GM19397 (cell line): Measurements from ENCODE around the gene MYO16.
"Not testable (repeated sequence)": the region's sequence is repeated elsewhere in the genome, so short reads cannot be mapped to it uniquely, and the experiment has no call there.

Experiments used
- ATAC-seq: cut with Tn5 transposase; IDR thresholded peaks from one replicate; pipeline ENCODE4 v1.9.1; 2021; ENCODE audit warnings: mild to moderate bottlenecking, moderate library complexity; ENCODE audit not compliant: unreplicated experiment

Gene MYO16

DNA sequence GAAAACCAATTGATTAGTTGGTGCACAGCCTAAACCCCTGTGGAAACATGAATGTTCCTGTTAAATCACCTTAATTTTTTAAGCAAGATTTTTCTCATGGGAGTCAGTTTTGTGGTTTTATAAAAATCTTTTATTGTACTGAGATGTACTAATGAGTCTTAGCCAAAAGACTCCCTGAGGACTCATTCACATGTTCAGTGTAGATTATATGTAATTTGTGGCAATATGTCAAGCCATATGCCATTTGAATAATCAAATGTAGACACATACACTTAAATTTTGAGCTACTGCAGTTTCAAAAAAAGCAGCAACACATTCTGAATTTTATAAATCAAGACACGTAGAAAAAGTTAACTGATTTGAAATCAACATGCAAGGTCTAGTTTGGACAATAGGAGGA lies 395.2 kb downstream of the MYO16 start:
- no peak for ATAC-seq

GRCh38 chr13:109026266-109026665 lies 396.9 kb downstream of the MYO16 start:
- no peak for ATAC-seq

- no peak for ATAC-seq
These were observed 399.2 kb downstream of the MYO16 start for GRCh38 chr13:109028624-109029023.

- no peak for ATAC-seq
These were observed 403.7 kb downstream of the MYO16 start for GRCh38 chr13:109033090-109033489.

- ATAC-seq, result no peak
These were observed 406.8 kb downstream of the MYO16 start for GRCh38 chr13:109036078-109036780.

DNA sequence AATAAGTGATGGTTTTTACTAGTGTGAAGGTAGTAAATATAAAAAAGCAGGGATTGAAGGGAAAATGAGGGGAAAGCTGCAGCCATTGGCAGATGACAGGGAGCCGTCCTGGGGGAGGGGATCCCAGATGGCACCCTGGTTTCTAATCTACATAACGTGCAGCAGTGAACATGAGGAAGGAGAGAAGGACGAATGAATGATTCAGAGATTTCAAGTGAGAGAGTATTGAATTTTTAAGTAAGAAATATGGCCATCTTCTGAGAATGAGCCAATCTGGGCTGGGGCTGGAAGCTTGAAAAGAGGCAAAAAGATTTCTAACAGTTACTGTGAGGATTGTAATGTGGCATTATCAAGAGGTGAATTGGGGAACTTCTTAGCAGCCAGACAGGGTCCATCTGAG lies 414.2 kb downstream of the MYO16 start:
- no peak for ATAC-seq

GRCh38 chr13:109055850-109056249 lies 426.4 kb downstream of the MYO16 start:
- ATAC-seq, result no peak

- ATAC-seq, result no peak
These were observed 428.7 kb downstream of the MYO16 start for GRCh38 chr13:109058087-109058486.

DNA sequence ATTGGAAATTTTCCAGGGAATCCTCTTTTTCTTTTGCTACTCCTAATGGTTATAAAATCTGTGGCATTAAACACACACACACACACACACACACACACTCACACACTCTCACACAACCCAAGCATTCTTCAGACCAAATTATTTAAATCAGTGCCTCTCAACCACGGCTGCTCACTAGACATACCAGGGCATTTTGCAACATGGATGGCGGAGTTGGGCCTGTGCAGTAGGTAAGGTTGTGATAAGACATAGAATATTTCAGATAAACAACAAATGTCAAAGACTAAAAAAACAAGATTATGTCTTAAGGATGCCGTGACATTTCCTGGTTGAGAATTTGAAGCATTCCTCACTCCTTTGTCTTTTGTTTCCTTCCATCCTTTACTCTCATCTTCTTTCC lies 443.1 kb downstream of the MYO16 start:
- ATAC-seq, result no peak

DNA sequence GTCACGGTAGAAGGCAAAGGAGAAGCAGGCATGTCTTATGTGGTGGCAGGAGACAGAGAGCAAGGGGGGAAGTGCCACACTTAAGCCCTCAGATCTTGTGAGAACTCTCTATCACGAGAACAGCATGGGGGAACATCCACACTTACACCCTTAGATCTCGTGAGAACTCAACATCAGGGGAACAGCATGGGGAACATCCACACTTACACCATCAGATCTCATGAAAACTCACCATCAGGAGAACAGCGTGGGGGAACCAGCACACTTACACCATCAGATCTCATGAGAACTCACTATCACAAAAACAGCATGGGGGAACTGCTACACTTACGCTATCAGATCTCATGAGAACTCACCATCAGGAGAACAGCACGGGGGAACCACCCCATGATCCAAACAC lies 445.0 kb downstream of the MYO16 start:
- ATAC-seq, result no peak

GRCh38 chr13:109074853-109075252 lies 445.4 kb downstream of the MYO16 start:
- ATAC-seq, result no peak

GRCh38 chr13:109087916-109088623 lies 458.7 kb downstream of the MYO16 start:
- ATAC-seq, result no peak

- no peak for ATAC-seq
These were observed 459.2 kb downstream of the MYO16 start for GRCh38 chr13:109088624-109088917.

DNA sequence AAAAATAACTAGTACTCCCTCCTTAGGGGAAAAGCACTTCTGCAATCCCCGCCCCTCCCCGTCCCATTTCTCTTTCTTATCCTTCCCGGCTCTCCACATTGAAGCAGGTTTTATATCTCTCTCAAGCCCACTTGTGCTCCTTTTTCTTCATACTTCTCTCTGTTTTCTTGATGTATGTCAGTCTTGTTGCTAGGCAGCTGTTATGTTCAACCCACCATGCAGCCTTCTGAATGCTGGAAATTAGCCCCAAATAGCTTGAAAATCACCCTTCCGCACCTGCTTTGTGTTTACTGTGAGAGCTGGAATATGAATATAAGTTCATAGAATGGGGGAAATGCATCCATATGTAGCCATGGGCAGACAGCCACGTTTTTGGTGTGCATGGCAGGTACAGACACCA lies 461.4 kb downstream of the MYO16 start:
- no peak for ATAC-seq

- no peak for ATAC-seq
These were observed 461.8 kb downstream of the MYO16 start for GRCh38 chr13:109091249-109091648.

DNA sequence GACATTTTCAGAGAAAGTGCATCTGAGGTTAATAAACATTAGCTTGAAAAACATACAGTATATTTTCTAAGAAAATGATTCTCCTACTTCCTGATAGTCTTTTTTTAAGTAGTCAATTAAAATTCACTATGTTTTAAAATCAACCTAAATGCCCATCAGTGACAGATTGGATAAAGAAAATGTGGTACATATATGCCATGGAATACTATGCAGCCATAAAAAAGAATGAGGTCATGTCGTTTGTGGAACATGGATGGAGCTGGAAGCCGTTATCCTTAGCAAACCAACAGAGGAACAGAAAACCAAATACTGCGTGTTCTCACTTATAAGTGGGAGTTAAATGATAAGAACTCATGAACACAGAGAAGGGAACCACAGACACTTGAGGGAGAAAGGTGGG lies 462.8 kb downstream of the MYO16 start:
- ATAC-seq, result not testable (repeated sequence)

DNA sequence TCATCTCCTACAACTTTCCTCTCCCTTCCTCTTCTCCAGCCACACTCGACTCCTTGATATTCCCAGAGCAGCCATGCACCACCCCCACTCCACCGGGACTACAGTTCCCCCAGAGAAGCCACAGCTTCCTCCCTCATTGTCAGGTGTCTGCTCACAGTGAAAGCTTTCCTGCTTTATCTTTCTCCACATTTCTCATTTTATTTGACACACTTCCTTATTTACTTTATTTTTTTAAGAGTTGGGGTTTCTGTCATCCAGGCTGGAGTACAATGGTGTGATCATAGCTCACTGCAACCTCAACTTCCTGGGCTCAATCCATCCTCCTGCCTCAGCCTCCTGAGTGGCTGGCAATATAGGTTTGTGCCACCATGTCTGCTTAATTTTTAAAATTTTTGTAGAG lies 464.6 kb downstream of the MYO16 start:
- ATAC-seq, result no peak

GRCh38 chr13:109095126-109095525 lies 465.7 kb downstream of the MYO16 start:
- ATAC-seq, result no peak

GRCh38 chr13:109096101-109096500 lies 466.7 kb downstream of the MYO16 start:
- ATAC-seq, result no peak

- ATAC-seq, result no peak
These were observed 471.4 kb downstream of the MYO16 start for GRCh38 chr13:109100705-109101304.

GRCh38 chr13:109101550-109102144 lies 472.2 kb downstream of the MYO16 start:
- no peak for ATAC-seq

DNA sequence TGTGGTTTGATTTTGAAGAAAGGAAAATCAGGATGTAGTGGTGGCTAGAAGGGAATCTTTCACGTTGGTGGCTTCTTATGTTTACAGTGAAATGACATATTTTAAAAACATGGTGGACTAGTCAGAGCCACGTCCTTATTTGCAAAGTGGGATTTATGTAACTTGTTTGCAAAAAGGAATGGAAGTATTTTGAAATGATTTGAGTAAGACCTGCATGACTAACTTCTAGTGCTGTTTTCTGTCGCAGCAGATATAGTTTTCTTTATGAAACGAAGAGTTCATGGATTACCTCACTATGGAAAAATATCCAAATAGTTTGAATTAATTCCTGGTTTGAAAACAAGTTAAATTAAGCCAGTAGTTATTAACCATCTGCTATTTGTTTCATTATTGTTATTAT lies 476.5 kb downstream of the MYO16 start:
- ATAC-seq, result no peak
